ENCODE results near the gene TBL1Y.

- TF ChIP-seq CTCF (IDR thresholded peaks at IDR 0.05; ENCODE audit: insufficient read depth, low read depth, low read length) (no peak), EZH2 (IDR thresholded peaks at IDR 0.05; ENCODE audit: insufficient read depth, low read length) (no peak)
These were observed 211.7 kb downstream of the TBL1Y start for GRCh38 chrY:7122202-7122601.

Data from astrocyte (in vitro differentiated cells and primary cell).